Memory B cell (primary cell): ENCODE results near the gene EOLA2.
"Not testable (repeated sequence)": the region's sequence is repeated elsewhere in the genome, so short reads cannot be mapped to it uniquely, and the experiment has no call there.

Experiments used
- ATAC-seq: fragments of 150-1000 bp; cut with Tn5 transposase; 2 replicates; pipeline ENCODE4 v1.10.0; 2021; ENCODE audit warnings: low read depth, mild to moderate bottlenecking, moderate library complexity
- DNase-seq, 2 donors: peaks; one replicate each; pipeline ENCODE4 v3.0.0; 2022; ENCODE audit warnings: low spot score in 2 of 2
- H3K27ac Mint-ChIP-seq: one replicate; pipeline ENCODE4 v1.8.0; 2022; ENCODE audit warnings: mild to moderate bottlenecking, moderate library complexity, mixed read lengths
- H3K27me3 Mint-ChIP-seq: one replicate; pipeline ENCODE4 v1.8.0; 2022; ENCODE audit warnings: mixed read lengths
- H3K36me3 Mint-ChIP-seq: one replicate; pipeline ENCODE4 v1.8.0; 2022; ENCODE audit warnings: mild to moderate bottlenecking, mixed read lengths
- H3K4me1 Mint-ChIP-seq: one replicate; pipeline ENCODE4 v1.8.0; 2022; ENCODE audit warnings: mixed read lengths
- H3K4me3 Mint-ChIP-seq: one replicate; pipeline ENCODE4 v1.8.0; 2022; ENCODE audit warnings: mild to moderate bottlenecking, moderate library complexity, mixed read lengths
- H3K9me3 Mint-ChIP-seq: one replicate; pipeline ENCODE4 v1.8.0; 2022; ENCODE audit warnings: mixed read lengths

Gene EOLA2

GRCh38 chrX:149940674-149941024 lies 2.4 kb upstream of the EOLA2 start:
- H3K27ac Mint-ChIP-seq, result peak overlapping the region; percentile 99
- ATAC-seq, H3K36me3 Mint-ChIP-seq, H3K27me3 Mint-ChIP-seq, H3K9me3 Mint-ChIP-seq, DNase-seq: not testable (repeated sequence)
- peaks cover 16% of the 10 kb centered on the region for H3K4me1 Mint-ChIP-seq
- peak overlapping the region; percentile 98 for H3K4me3 Mint-ChIP-seq

- no peaks in the 10 kb centered on the region for H3K27me3 Mint-ChIP-seq
- H3K9me3 Mint-ChIP-seq, result no peaks in the 10 kb centered on the region
- peaks cover 10% of the 10 kb centered on the region for H3K36me3 Mint-ChIP-seq
- peak overlapping the region; percentile 99 for H3K27ac Mint-ChIP-seq
- H3K4me1 Mint-ChIP-seq, result peaks cover 16% of the 10 kb centered on the region
- peak overlapping the region; percentile 98 for H3K4me3 Mint-ChIP-seq
- peak; percentile 76 to 85 for DNase-seq
- ATAC-seq, result peak; percentile 47
These were observed 1.8 kb upstream of the EOLA2 start for GRCh38 chrX:149939905-149940673.

- Mint-ChIP-seq H3K9me3 (no peaks in the 10 kb centered on the region), H3K4me3 (peak overlapping the region; percentile 98), H3K36me3 (peaks cover 7% of the 10 kb centered on the region), H3K4me1 (peaks cover 16% of the 10 kb centered on the region), H3K27me3 (no peaks in the 10 kb centered on the region), H3K27ac (peak overlapping the region; percentile 99)
- DNase-seq, result no peak
- peak; percentile 32 for ATAC-seq
These were observed 1.3 kb upstream of the EOLA2 start for GRCh38 chrX:149939655-149939904.

GRCh38 chrX:149938881-149939654 lies 777 bp upstream of the EOLA2 start:
- Mint-ChIP-seq H3K27ac (peak overlapping the region; percentile 99), H3K36me3 (peaks cover 3% of the 10 kb centered on the region), H3K9me3 (no peaks in the 10 kb centered on the region), H3K27me3 (no peaks in the 10 kb centered on the region), H3K4me1 (peaks cover 16% of the 10 kb centered on the region), H3K4me3 (peak overlapping the region; percentile 100)
- DNase-seq (peak; percentile 67 to 83), ATAC-seq (peak; percentile 14)

- peaks cover 14% of the 10 kb centered on the region for H3K4me1 Mint-ChIP-seq
- H3K27me3 Mint-ChIP-seq, result no peaks in the 10 kb centered on the region
- no peaks in the 10 kb centered on the region for H3K9me3 Mint-ChIP-seq
- DNase-seq, result no peak
- peaks cover 3% of the 10 kb centered on the region for H3K36me3 Mint-ChIP-seq
- ATAC-seq, result no peak
- peak overlapping the region; percentile 99 for H3K27ac Mint-ChIP-seq
- H3K4me3 Mint-ChIP-seq, result peak overlapping the region; percentile 100
These were observed 342 bp downstream of the EOLA2 start for GRCh38 chrX:149937871-149938426.

GRCh38 chrX:149937328-149937727 lies 963 bp downstream of the EOLA2 start:
- H3K27me3 Mint-ChIP-seq, DNase-seq, H3K9me3 Mint-ChIP-seq, ATAC-seq, H3K36me3 Mint-ChIP-seq: not testable (repeated sequence)
- Mint-ChIP-seq H3K4me3 (peak overlapping the region; percentile 100), H3K27ac (peak overlapping the region; percentile 99), H3K4me1 (peaks cover 14% of the 10 kb centered on the region)

GRCh38 chrX:149933547-149933946 lies 4.7 kb downstream of the EOLA2 start:
- not testable (repeated sequence) for H3K9me3 Mint-ChIP-seq, DNase-seq, H3K4me3 Mint-ChIP-seq, H3K4me1 Mint-ChIP-seq, H3K36me3 Mint-ChIP-seq, H3K27ac Mint-ChIP-seq, ATAC-seq, H3K27me3 Mint-ChIP-seq

- not testable (repeated sequence) for H3K27me3 Mint-ChIP-seq, H3K4me3 Mint-ChIP-seq, H3K36me3 Mint-ChIP-seq, H3K9me3 Mint-ChIP-seq, H3K4me1 Mint-ChIP-seq, H3K27ac Mint-ChIP-seq, DNase-seq
- ATAC-seq, result peak; percentile 43
These were observed 5.3 kb downstream of the EOLA2 start for GRCh38 chrX:149932970-149933369.

GRCh38 chrX:149932150-149932549 lies 6.1 kb downstream of the EOLA2 start:
- not testable (repeated sequence) for H3K4me3 Mint-ChIP-seq, H3K4me1 Mint-ChIP-seq, H3K36me3 Mint-ChIP-seq, ATAC-seq, DNase-seq, H3K27ac Mint-ChIP-seq, H3K9me3 Mint-ChIP-seq, H3K27me3 Mint-ChIP-seq

- ATAC-seq, result not testable (repeated sequence)
These were observed 6.9 kb downstream of the EOLA2 start for GRCh38 chrX:149931355-149931754.

GRCh38 chrX:149929400-149929799 lies 8.9 kb downstream of the EOLA2 start, which contains the start of gene HSFX4:
Gene HSFX4, plus strand, starts transcription at chrX:149929573. Its CDS starts 72 bp downstream, at chrX:149929645.
- H3K27me3 Mint-ChIP-seq, H3K4me1 Mint-ChIP-seq, H3K36me3 Mint-ChIP-seq, ATAC-seq, DNase-seq, H3K27ac Mint-ChIP-seq, H3K4me3 Mint-ChIP-seq, H3K9me3 Mint-ChIP-seq: not testable (repeated sequence)

More at GRCh38 chrX:149931355-149931754, 6.9 kb downstream of the EOLA2 start:
- not testable (repeated sequence) for H3K36me3 Mint-ChIP-seq, DNase-seq, H3K27me3 Mint-ChIP-seq, H3K27ac Mint-ChIP-seq, H3K4me3 Mint-ChIP-seq, H3K9me3 Mint-ChIP-seq, H3K4me1 Mint-ChIP-seq

- not testable (repeated sequence) for DNase-seq, H3K36me3 Mint-ChIP-seq, H3K4me1 Mint-ChIP-seq, ATAC-seq, H3K27ac Mint-ChIP-seq, H3K27me3 Mint-ChIP-seq, H3K9me3 Mint-ChIP-seq, H3K4me3 Mint-ChIP-seq
These were observed 9.7 kb downstream of the EOLA2 start for GRCh38 chrX:149928635-149929034.

- not testable (repeated sequence) for H3K4me1 Mint-ChIP-seq, H3K9me3 Mint-ChIP-seq, H3K4me3 Mint-ChIP-seq, H3K27me3 Mint-ChIP-seq, H3K36me3 Mint-ChIP-seq, ATAC-seq, H3K27ac Mint-ChIP-seq, DNase-seq
These were observed 10.4 kb downstream of the EOLA2 start for GRCh38 chrX:149927964-149928258.

- H3K36me3 Mint-ChIP-seq, DNase-seq, H3K9me3 Mint-ChIP-seq, H3K27me3 Mint-ChIP-seq, H3K27ac Mint-ChIP-seq, ATAC-seq, H3K4me1 Mint-ChIP-seq, H3K4me3 Mint-ChIP-seq: not testable (repeated sequence)
These were observed 10.9 kb downstream of the EOLA2 start for GRCh38 chrX:149927245-149927963.
